ENCODE measurements around the gene STAP2. TPM values are rescaled to one million over a fixed set of nuclear protein-coding genes. Genes with fewer than 3 reads are reported as not detected.

The STAP2 gene
- total RNA-seq, 1 donor from 2014 or later: 6.8 TPM

- no peak overlapping the region for H3K27ac Mint-ChIP-seq
- Histone ChIP-seq H3K79me2 (ENCODE audit: low read depth) (no peaks in the 10 kb centered on the region), H4K20me1 (ENCODE audit: low read depth) (peaks cover 5% of the 10 kb centered on the region), H3K9ac (no peak overlapping the region), H3K4me1 (peaks cover 3% of the 10 kb centered on the region), H3K9me3 (ENCODE audit: low read depth) (no peaks in the 10 kb centered on the region), H3K27me3 (peaks cover 11% of the 10 kb centered on the region), H3K36me3 (no peaks in the 10 kb centered on the region), H3F3A (ENCODE audit: low read depth) (peaks cover 21% of the 10 kb centered on the region), H3K27ac (no peak overlapping the region), H3K4me3 (no peak overlapping the region), H3K4me2 (no peak overlapping the region), H2AFZ (replicated peaks) (no peak overlapping the region)
- H3K9me3 Mint-ChIP-seq: peaks cover 19% of the 10 kb centered on the region
- H3K36me3 Mint-ChIP-seq: peaks cover 15% of the 10 kb centered on the region
- TF ChIP-seq EZH2phosphoT487 (IDR thresholded peaks at IDR 0.05) (no peak), EZH2 (IDR thresholded peaks at IDR 0.05) (no peak), CTCF (IDR thresholded peaks at IDR 0.05) (no peak)
- peaks cover 19% of the 10 kb centered on the region for H3K4me1 Mint-ChIP-seq
- peaks cover 17% of the 10 kb centered on the region for H3K27me3 Mint-ChIP-seq (ENCODE audit: insufficient read depth, low read depth)
- H3K4me3 Mint-ChIP-seq: no peak overlapping the region
- no peak for DNase-seq (ENCODE audit: low spot score)
These were observed 14.9 kb downstream of the STAP2 start for GRCh38 chr19:4323692-4324091.

- Mint-ChIP-seq H3K4me1 (peaks cover 19% of the 10 kb centered on the region), H3K36me3 (peaks cover 21% of the 10 kb centered on the region), H3K27me3 (ENCODE audit: insufficient read depth, low read depth) (peaks cover 14% of the 10 kb centered on the region)
These were observed 15.5 kb downstream of the STAP2 start for GRCh38 chr19:4322942-4323665.

GRCh38 chr19:4320419-4320818, 18.2 kb downstream of the STAP2 start:
- no peaks in the 10 kb centered on the region for H4K20me1 ChIP-seq (ENCODE audit: low read depth)
- H3K4me3 ChIP-seq: no peak overlapping the region
- H2AFZ ChIP-seq (replicated peaks): no peak overlapping the region
- DNase-seq (ENCODE audit: low spot score): no peak
- peaks cover 19% of the 10 kb centered on the region for H3K9me3 Mint-ChIP-seq
- H3F3A ChIP-seq (ENCODE audit: low read depth): no peaks in the 10 kb centered on the region
- H3K27me3 Mint-ChIP-seq (ENCODE audit: insufficient read depth, low read depth): peaks cover 11% of the 10 kb centered on the region
- H3K27ac Mint-ChIP-seq: no peak overlapping the region
- H3K9me3 ChIP-seq (ENCODE audit: low read depth): no peaks in the 10 kb centered on the region
- peaks cover 2% of the 10 kb centered on the region for H3K4me1 Mint-ChIP-seq
- H3K79me2 ChIP-seq (ENCODE audit: low read depth): no peaks in the 10 kb centered on the region
- no peaks in the 10 kb centered on the region for H3K36me3 ChIP-seq
- H3K36me3 Mint-ChIP-seq: peaks cover 31% of the 10 kb centered on the region
- no peak overlapping the region for H3K27ac ChIP-seq
- H3K9ac ChIP-seq: no peak overlapping the region
- no peaks in the 10 kb centered on the region for H3K27me3 ChIP-seq
- no peak overlapping the region for H3K4me3 Mint-ChIP-seq
- no peaks in the 10 kb centered on the region for H3K4me1 ChIP-seq
- no peak for TF ChIP-seq EZH2 (IDR thresholded peaks at IDR 0.05)
- TF ChIP-seq EZH2phosphoT487 (IDR thresholded peaks at IDR 0.05): no peak
- no peak for TF ChIP-seq CTCF (IDR thresholded peaks at IDR 0.05)
- H3K4me2 ChIP-seq: no peak overlapping the region

More at GRCh38 chr19:4322942-4323665, 15.5 kb downstream of the STAP2 start:
- Mint-ChIP-seq H3K9me3 (peaks cover 19% of the 10 kb centered on the region), H3K4me3 (no peak overlapping the region), H3K27ac (no peak overlapping the region)
- Histone ChIP-seq H3K9ac (no peak overlapping the region), H2AFZ (replicated peaks) (no peak overlapping the region), H3K4me3 (no peak overlapping the region), H3K27ac (no peak overlapping the region), H3F3A (ENCODE audit: low read depth) (peaks cover 21% of the 10 kb centered on the region), H3K9me3 (ENCODE audit: low read depth) (no peaks in the 10 kb centered on the region), H3K79me2 (ENCODE audit: low read depth) (no peaks in the 10 kb centered on the region), H3K27me3 (peaks cover 11% of the 10 kb centered on the region), H3K36me3 (no peaks in the 10 kb centered on the region), H3K4me2 (no peak overlapping the region), H3K4me1 (peaks cover 3% of the 10 kb centered on the region), H4K20me1 (ENCODE audit: low read depth) (peaks cover 5% of the 10 kb centered on the region)
- TF ChIP-seq CTCF (IDR thresholded peaks at IDR 0.05) (no peak), EZH2phosphoT487 (IDR thresholded peaks at IDR 0.05) (no peak), EZH2 (IDR thresholded peaks at IDR 0.05) (no peak)
- DNase-seq (ENCODE audit: low spot score): no peak

Data from neural progenitor cell (in vitro differentiated cells).